Heart left ventricle (tissue), 13 donors: ENCODE results near the gene TIMP1.

ENCODE experiments used
- POLR2A ChIP-seq, 2 donors: fragments of 450-650 bp; IDR thresholded peaks; one replicate each; pipeline ENCODE4 v1.6.1; 2017; ENCODE audit warnings: antibody characterized with exemption in 2 of 2, mild to moderate bottlenecking in 2 of 2, moderate library complexity in 2 of 2
- TF ChIP-seq, protein P1 (sequence below), 12 donors: fragments of 200-600 bp; sonication (generic) in 4 of 12; IDR thresholded peaks; one replicate each; pipeline versions ENCODE4 v1.5.0 to v1.8.0; 2018 to 2022; ENCODE audit warnings: antibody characterized with exemption in 12 of 12, mild to moderate bottlenecking in 5 of 12
- donor health status: ischemic (EF 13 %, LVEDD 7.1; RV severe dilation, severe dysfunction).
- donor health status: DM: no; HTN: yes; CAD: no.
- donor health status: DM: no; HTN: no; CAD: no.
- donor health status: ischemic (EF 25% LVEDD 6.9; RV normal size, moderate dysfunction).
- donor health status: ischemic (EF 25% LVEDD 5.7; RV mildly dilated, moderate dysfunction).
- donor health status: ischemic (EF 35%, LVEDD 5.7; RV mildly dilated, moderate dysfunction).
- donor health status: nonischemic (EF 11% LVEDD 7.7; RV severe dilation, severe dysfunction).
- donor health status: DM: yes; HTN: yes; CAD: no.
- donor health status: PGD.
- donor health status: ischemic (EF 29% LVEDD 5.4; RV normal size, mild dysfunction).
- donor health status: nonischemic (EF 23%, LVEDD 6.1; RV moderate dilation, normal function).

DNA sequence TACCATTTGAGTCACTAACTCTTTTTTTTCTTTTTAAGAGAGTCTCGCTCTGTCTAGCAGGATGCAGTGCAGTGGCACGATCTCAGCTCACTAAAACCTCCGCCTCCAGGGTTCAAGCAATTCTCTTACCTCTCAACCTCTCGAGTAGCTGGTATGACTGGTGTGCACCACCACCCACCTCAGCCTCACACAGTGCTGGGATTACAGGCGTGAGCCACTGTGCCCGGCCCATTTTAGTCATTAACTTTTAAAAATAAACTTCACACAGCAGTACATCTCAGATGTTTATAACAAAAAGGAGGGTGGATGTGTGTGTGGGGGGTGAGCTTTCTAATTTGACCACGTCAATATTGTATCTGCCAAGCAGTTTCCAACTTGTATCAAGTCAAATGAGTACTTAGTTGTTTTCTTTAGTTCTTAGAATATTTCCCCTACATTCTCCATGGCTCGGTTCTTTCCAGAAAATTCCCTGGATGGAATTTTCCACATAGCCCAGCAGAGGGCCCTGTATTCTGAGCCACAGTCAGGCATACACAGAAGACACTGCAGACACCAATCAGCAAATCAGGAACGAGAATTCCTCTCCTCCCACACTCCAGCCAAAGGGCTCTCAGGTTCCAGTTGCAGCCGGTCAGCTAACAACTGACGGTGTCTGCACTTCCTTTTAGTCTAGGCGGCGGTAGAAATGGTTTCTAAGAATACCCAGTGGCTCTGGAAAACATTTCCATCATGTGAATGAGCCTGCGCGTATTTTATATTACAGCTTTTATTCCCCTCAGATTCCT, 41.3 kb upstream of the TIMP1 start:
- TF ChIP-seq, protein P1, sequence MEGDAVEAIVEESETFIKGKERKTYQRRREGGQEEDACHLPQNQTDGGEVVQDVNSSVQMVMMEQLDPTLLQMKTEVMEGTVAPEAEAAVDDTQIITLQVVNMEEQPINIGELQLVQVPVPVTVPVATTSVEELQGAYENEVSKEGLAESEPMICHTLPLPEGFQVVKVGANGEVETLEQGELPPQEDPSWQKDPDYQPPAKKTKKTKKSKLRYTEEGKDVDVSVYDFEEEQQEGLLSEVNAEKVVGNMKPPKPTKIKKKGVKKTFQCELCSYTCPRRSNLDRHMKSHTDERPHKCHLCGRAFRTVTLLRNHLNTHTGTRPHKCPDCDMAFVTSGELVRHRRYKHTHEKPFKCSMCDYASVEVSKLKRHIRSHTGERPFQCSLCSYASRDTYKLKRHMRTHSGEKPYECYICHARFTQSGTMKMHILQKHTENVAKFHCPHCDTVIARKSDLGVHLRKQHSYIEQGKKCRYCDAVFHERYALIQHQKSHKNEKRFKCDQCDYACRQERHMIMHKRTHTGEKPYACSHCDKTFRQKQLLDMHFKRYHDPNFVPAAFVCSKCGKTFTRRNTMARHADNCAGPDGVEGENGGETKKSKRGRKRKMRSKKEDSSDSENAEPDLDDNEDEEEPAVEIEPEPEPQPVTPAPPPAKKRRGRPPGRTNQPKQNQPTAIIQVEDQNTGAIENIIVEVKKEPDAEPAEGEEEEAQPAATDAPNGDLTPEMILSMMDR (IDR thresholded peaks at IDR 0.05): peak; percentile 24 to 72 (median 58)
- TF ChIP-seq POLR2A (IDR thresholded peaks at IDR 0.05): peak in 1 of 2 donors; percentile 38
